Activated CD4-positive, alpha-beta T cell treated with anti-CD3 and anti-CD28 coated beads, Interleukin-2, amount 50 U/mL, for 4 hours (primary cell): ENCODE results near the gene NXPE1.
"Not testable (repeated sequence)": the region's sequence is repeated elsewhere in the genome, so short reads cannot be mapped to it uniquely, and the experiment has no call there.

Experiments
- DNase-seq, 2 experiments: peaks; one replicate each; pipeline ENCODE4 v3.0.0-alpha.2; 2020

The NXPE1 gene

DNA sequence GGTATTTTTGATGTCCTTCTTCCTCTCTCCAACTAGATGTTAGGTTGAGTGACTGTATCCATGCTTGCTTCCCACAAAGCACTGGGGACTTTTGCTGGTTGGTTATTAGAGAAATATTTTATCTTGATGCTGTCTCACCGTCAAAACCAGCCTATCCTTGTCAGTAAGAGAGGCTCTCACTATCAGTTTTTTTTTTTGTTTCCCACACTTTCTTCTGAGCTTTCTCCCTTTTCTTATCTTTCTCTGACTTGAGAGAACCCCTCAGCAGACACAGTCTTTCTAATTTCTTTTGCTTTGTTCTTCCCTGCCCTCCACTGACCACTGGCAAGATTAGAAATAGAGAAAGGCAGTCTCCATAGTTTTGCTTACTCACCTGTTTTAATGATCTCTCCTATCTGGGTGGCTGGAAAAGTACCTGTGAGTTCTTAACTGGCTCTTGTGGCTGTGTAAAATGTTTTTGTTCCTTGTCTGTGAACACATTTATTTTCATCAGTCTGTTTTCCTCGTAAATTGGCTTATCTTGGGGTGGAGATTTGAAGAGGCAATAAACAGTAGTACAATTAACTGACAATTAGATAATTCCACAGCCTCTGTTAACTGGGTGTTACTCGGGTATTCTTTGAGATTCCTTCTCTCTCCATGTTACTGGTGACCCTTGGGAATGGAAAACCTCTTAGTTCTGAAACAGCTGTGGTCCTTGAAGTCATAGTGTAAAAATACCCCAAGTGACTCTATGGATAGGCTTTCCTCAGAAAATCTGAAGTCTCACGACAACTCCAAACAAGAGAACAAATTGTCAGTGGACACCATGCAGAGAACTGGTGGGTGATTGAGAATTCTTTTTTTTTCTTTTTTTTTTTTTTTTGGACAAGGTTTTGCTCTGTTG lies at the start of gene NXPE1:
TSS of gene NXPE1 (minus strand) at position 457 of the 886 bp plus-strand sequence. CDS start 8,680 bp downstream, outside the sequence.
- no peak for DNase-seq

DNA sequence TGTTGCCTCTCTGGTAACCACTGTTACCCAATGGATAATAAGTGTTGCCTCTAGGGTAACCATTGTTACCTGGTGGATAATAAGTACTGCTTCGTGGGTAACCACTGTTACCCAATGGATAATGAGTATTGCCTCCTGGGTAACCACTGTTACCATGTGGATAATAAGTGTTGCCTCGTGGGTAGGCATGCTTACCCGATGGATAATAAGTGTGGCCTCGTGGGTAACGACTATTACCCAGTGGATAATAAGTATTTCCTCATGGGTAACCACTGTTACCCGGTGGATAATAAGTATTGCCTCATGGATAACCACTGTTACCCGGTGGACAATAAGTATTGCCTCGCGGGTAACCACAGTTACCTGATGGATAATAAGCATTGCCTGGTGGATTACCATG lies 49.7 kb upstream of the NXPE1 start:
- DNase-seq: no peak

DNA sequence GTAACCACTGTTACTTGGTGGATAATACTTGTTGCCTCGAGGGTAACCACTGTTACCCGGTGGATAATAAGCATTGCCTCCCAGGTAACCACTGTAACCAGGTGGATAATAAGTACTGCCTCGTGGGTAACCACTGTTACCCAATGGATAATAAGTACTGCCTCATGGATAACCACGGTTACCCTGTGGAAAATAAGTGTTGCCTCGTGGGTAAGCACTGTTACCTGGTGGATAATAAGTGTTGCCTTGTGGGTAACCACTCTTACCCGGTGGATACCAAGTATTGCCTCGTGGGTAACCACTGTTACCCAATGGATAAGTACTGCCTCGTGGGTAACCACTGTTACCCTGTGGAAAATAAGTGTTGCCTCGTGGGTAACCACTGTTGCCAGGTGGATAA lies 48.9 kb upstream of the NXPE1 start:
- not testable (repeated sequence) for DNase-seq

DNA sequence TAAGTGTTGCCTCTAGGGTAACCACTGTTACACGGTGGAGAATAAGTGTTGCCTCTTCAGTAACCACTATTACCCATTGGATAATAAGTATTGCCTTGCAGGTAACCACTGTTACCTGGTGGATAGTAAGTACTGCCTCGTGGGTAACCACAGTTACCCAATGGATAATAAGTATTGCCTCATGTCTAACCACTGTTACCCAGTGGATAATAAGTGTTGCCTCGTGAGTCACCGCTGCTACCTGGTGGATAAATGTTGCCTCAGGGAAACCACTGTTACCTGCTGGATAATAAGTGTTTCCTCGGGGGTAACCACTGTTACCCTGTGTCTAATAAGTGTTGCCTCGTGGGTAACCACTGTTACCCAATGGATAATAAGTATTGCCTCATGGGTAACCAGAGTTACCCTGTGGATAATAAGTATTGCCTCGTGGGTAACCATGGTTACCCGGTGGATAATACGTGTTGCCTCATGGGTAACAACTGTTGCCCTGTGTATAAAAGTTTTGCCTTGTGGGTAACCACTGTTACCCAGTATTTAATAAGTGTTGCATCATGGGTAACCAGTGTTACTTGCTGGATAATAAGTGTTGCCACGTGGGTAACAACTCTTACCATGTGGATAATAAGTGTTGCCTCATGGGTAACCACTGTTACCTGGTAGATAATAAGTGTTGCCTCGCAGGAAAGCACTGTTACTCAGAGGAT lies 48.2 kb upstream of the NXPE1 start:
- no peak for DNase-seq

DNA sequence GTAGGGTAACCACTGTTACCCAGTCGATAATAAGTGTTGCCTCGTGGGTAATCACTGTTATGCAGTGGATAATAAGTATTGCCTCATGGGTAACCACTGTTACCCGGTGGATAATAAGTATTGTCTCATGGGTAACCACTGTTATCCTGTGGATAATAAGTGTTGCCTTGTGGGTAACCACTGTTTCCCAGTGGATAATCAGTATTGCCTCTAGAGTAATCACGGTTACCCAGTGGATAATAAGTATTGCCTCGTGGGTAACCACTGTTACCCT lies 47.1 kb upstream of the NXPE1 start:
- DNase-seq: not testable (repeated sequence)

DNA sequence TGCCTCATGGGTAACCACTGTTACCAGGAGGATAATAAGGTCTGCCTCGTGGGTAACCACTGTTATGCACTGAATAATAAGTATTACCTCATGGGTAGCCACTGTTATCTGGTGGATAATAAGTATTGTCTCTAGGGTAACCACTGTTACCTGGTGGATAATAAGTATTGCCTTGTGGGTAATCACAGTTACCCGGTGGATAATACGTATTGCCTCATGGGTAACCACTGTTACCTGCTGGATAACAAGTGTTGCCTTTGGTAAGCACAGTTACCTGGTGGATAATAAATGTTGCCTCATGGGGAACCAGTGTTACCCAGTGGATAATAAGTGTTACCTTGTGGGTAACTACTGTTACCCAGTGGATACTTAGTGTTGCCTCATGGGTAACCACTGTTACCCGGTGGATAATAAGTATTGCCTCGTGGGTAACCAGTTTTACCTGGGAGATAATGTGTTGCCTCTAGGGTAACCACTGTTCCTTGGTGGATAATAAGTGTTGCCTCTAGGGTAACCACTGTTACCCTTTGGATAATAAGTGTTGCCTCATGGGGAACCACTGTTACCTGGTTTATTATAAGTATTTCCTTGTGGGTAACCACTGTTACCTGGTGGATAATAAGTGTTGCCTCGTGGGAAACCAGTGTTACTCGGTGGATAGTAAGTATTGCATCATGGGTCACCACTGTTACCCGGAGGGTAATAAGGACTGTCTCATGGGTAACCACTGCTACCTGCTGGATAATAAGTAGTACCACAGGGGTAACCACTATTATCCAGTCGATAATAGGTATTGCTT lies 46.5 kb upstream of the NXPE1 start:
- no peak for DNase-seq

DNA sequence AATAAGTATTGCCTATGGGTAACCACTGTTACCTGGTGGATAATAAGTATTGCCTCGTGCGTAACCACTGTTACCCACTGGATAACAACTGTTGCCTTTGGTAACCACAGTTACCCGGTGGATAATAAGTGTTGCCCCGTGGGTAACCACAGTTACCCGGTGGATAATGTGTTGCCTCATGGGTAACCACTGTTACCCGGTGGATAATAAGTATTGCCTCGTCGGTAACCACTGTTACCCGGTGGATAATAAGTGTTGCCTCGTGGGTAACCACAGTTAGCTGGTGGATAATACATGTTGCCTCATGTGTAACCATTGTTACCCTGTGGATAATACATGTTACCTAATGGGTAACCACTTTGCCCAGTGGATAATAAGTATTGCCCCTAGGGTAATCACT lies 45.7 kb upstream of the NXPE1 start:
- no peak for DNase-seq

DNA sequence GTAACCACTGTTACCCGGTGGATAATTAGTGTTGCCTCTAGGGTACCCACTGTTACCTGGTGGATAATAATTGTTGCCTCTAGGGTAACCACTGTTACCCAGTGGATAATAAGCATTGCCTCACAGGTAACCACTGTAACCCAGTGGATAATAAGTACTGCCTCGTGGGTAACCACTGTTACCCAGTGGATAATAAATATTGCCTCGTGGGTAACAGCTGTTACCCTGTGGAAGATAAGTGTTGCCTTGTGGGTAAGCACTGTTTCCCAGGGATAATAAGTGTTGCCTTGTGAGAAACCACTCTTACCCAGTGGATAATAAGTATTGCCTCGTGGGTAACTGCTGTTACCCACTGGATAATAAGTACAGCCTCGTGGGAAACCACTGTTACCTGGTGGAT lies 45.2 kb upstream of the NXPE1 start:
- no peak for DNase-seq

DNA sequence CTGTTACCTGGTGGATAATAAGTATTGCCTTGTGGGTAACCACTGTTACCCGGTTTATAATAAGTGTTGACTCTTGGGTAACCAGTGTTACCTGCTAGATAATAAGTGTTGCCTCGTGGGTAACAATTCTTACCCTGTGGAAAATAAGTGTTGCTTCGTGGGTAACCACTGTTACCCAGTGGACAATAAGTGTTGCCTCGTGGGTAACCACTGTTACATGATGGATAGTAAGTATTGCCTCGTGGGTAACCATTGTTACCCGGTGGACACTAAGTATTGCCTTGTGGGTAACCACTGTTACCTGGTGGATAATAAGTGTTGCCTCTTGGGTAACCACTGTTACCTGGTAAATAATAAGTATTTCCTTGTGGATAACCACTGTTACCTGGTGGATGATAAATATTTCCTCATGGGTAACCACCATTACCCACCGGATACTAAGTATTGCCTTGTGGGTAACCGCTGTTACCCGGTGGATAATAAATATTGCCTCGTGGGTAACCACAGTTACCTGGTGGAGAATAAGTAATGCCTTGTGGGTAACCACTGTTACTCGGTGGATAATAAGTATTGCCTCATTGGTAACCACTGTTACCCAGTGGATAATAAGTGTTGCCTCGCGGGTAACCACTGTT lies 44.6 kb upstream of the NXPE1 start:
- DNase-seq: no peak

DNA sequence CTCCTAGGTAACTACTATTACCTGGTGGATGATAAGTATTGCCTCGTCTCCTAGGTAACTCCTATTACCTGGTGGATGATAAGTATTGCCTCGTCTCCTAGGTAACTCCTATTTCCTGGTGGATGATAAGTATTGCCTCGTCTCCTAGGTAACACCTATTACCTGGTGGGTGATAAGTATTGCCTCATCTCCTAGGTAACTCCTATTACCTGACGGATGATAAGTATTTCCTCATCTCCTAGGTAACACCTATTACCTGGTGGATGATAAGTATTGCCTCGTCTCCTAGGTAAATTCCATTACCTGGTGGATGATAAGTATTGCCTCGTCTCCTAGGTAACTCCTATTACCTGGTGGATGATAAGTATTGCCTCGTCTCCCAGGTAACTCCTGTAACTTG lies 43.5 kb upstream of the NXPE1 start:
- DNase-seq: not testable (repeated sequence)

DNA sequence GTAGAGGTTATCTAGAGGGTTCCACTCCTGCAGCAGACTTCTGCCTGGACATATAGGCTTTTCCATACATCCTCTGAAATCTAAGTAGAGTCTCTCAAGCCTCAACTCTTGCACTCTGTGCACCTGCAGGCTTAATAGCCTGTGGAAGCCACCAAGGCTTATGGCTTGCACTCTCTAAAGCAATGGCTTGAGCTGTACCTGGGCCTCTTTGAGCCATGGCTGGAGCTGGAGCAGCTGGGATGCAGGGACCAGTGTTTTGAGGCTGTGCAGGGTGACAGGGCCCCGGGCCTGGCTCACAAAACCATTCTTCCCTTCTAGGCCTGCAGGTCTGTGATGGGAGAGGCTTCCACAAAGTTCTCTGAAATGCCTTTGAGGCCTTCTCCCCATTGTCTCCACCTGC lies 38.8 kb upstream of the NXPE1 start:
- DNase-seq: no peak

DNA sequence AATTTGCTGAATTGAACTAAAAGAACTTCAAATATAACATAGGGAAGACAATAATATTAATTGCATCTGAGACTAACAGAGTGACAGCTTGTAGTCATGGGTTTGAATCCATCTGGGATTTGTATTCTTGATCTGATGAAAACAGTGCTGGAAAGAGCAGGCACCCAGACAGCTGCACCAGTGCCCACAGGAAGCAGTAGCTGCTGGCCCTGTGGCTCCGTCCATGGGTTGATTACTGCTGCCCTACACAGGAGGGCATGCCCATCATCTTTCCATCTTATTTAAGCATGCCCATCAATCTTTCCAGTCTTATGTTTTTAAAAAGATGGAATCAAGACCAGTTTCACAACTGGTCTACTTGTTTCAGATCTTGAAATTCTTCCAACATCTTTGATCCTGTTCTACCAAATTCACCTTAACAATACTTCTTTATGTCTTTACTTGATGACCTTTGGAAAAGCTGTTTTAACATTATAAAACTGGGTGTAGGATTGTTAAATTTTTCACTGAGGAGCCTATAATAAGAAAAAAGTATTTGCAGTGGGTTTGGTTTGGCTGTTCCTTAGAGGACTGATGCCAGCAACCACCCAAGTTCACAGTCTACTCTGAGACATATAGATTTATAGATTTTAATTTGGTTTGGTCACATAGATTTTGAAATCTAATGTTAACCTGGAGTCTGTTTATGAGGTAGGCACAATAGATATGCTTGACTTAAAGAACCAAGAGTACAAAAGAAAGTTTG lies 36.7 kb upstream of the NXPE1 start:
- DNase-seq: no peak

DNA sequence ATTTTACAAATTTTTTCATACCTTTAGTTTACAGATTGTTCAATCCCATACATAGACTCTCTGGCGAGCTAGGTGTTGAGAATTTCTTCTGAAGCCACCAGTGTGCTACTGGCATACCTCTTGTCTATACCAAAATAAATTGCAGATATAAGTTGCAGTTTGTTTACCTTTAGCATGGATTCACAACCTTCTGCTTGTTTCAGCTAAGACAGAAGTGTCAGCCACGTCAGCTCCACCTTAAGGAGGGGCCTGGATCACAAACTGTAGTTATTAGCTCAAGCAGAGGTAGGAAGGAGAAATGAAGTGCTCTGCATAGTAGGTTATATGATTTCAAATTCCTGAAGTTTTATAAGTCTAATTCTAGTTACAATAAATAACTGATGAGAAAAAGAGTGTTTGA lies 35.9 kb upstream of the NXPE1 start, which contains the start of gene NXPE4:
TSS of gene NXPE4 (minus strand) at position 216 of the 400 bp plus-strand sequence. CDS start 1,027 bp downstream, outside the sequence.
- DNase-seq: no peak

DNA sequence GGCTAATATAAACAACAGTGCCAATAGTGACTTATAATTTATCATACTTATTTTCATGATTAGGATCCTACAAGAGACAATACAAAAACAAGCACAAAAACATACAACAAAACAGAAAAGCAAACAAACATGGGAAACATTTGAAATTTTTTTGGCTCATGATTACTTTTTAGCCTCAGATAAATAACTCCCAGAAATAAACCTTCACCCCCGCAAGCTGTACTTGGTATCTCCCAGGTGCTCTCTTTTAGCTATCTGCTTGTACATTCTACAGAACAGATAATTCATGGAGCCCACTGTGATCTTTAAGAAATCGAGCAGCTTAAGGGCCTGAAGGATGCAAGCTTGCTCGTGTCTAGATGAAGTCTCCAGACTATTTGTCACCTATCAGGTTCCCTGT lies 35.0 kb upstream of the NXPE1 start:
- DNase-seq: no peak

DNA sequence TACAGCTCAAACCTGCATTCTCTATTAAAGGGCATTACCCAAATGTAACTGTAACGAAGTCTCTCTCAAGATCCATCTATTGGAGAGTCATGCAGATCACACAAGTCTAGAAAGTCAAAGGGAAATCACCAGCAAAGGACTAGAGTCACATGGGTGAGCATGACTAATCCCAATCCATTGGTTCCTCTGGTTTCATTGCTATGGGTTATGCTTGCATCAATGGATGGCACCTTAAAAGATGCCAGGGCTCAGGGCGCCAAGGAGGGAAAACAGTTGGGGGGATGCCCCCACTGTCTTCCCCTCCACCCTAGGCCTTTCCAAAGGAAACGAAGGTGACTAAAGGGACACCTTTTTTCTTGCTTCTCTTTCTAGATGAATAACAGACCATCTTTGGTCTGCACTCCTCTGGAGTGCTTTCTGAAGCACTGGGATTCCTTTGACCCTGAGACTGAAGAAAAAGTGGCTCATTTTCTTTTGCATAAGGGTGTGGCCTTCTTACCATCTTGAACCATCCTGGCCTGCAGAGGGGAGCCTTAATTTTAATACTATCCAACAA lies 27.8 kb upstream of the NXPE1 start:
- DNase-seq: no peak

DNA sequence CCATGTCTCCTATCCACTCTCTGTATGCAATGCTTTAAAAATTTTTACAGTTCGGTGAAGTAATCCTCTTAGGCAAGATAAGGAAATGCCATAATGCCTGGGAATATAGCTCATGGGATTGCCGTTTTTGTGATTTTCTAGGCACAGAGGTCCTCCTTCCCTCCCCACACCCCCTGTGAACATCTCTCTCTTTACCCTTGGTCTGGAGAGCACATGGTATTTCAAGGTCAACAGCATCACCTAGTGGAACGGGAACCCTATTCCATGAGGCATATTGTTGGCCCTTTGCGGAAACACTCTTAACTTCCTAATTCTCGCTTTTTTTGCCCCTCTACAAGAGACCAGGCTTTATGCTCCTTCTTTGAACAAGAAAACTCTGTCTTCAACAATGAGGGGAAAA lies 27.1 kb upstream of the NXPE1 start:
- no peak for DNase-seq

DNA sequence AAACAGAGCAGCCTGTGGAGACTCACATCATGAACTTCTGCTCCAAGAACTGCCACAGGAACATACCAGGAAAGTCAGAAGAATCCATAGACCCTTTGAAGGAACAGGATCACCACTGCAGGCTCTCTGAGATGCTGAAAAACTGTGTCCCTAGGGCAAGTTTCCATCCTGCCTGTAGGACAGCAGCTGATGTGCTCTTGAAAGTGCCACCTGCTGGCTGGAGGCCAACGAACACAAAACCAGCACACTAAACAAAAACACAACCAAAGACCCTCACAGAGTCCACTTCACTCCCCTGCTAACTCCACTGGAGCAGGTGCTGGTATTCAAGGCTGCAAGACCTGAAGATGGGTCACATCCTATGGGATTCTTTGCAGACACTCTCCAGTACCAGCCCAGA lies 12.0 kb upstream of the NXPE1 start:
- no peak for DNase-seq

DNA sequence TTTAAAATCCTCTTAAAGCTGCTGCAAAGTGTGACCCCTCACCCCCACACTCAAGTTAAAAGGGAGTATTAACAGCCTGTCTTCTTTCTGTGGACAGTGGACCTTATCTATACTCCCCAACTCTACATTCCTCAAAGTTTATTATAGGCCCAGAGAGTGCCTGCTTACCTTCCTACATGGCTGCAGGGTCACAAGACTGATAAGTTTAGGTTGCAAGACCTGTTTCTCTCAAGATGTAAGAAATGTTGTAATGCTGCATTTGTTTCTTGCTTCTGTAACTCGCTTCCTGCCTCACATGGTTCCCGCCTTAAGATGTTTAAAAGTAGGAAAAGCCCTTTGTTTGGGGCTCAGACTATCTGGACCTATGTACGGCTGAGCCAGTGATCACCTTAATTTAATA lies 10.1 kb upstream of the NXPE1 start:
- DNase-seq: no peak

DNA sequence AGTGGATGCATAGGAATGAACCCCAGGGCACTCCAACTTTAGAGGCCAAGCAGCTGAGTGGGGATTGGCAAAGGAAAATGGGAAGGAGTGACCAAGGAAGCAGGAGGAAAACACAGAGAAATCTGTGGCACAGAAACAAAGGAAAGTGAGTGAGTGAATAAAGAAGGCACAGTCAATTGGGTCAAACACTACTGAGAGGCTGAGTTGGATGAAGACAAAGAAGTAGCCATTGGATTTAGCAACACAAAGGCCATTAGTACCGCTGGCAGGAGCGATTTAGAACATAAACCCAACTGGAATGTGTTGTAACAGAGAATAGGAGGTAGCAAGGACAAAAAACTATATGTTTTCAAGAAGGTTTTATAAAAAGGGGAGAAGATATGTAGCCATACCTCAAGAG lies 6.6 kb upstream of the NXPE1 start:
- no peak for DNase-seq

DNA sequence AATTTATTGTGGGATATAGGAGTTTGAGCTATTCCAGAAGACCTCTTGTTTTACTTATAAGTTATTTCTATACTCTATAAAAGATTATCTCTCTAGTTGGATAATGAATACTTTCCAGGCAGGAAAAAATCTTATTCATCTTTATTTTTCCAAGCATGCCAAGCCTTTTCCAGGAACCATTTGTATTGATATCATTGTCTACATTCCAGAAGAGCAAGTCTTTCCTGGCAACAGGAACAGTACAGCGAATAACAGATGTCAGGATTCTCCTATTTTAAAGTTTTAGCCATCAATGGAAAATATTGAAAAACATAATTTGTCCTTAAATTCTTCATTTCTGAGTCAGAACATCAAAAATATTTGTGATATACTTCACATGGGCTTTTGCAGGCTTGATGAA lies 5.2 kb upstream of the NXPE1 start:
- DNase-seq: no peak

DNA sequence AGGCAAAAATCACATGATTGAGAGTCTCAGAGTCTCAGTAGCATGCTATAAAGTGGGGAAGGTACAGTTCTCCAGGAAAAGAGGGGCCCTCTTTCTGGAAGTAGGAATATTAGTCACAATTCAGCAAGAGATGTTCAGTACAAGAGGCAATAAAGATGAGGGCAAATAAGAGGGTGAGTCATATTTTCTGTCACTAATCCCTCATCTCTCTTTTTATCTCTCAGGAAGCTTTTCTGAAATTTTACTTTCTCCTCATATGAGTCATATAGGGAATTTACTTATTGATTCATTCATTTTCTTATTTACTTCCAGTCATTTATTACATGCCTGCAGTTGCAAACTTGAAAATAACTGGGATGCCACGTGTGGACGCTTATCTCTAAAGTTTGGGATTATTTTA lies 3.4 kb upstream of the NXPE1 start:
- no peak for DNase-seq
